ENCODE results near the gene PHETA1. TPM values are rescaled to one million over a fixed set of nuclear protein-coding genes. Genes with fewer than 3 reads are reported as not detected.

The PHETA1 gene
- total and polyA plus RNA-seq, 2 experiments from 2014 or later, result 5.3 to 12.9 TPM

GRCh38 chr12:111349748-111350520 lies 19.0 kb downstream of the PHETA1 start:
- H3K36me3 ChIP-seq (ENCODE audit: insufficient read depth), result no peaks in the 10 kb centered on the region
- Mint-ChIP-seq H3K27ac (no peak overlapping the region), H3K4me1 (no peaks in the 10 kb centered on the region), H3K36me3 (ENCODE audit: low read depth) (peaks cover 24% of the 10 kb centered on the region), H3K27me3 (ENCODE audit: insufficient read depth, low read depth, poor library complexity) (peaks cover 4% of the 10 kb centered on the region), H3K4me3 (no peak overlapping the region), H3K9me3 (peaks cover 26% of the 10 kb centered on the region)
- H3K79me2 ChIP-seq (replicated peaks; ENCODE audit: insufficient read depth), result no peaks in the 10 kb centered on the region
- DNase-seq (ENCODE audit: low spot score) (no peak), ATAC-seq (no peak)
- H3K27ac ChIP-seq (ENCODE audit: low read depth), result no peak overlapping the region
- TF ChIP-seq ZNF462 (CRISPR knock-in tag; IDR thresholded peaks at IDR 0.05), result no peak
- TF ChIP-seq JUNB (IDR thresholded peaks at IDR 0.05; ENCODE audit: unreplicated experiment), result no peak
- no peak for TF ChIP-seq CTCF (conservative IDR thresholded peaks at IDR 0.05; ENCODE audit: low read depth in 2 of 2)
- no peak for TF ChIP-seq CREB1 (CRISPR knock-in tag; IDR thresholded peaks at IDR 0.05; ENCODE audit: low read depth)
- no peak for TF ChIP-seq STAT1 (IDR thresholded peaks at IDR 0.05; ENCODE audit: unreplicated experiment)
- TF ChIP-seq EZH2 (IDR thresholded peaks at IDR 0.05; ENCODE audit: low read depth, unreplicated experiment), result no peak
- TF ChIP-seq ETS1 (IDR thresholded peaks at IDR 0.05), result no peak
- TF ChIP-seq EZH2phosphoT487 (IDR thresholded peaks at IDR 0.05; ENCODE audit: unreplicated experiment), result no peak
- no peak for TF ChIP-seq NANOG (IDR thresholded peaks at IDR 0.05; ENCODE audit: borderline replicate concordance)
- no peak for TF ChIP-seq POLR2AphosphoS5 (IDR thresholded peaks at IDR 0.05; ENCODE audit: low read depth)
- TF ChIP-seq ZNF331 (CRISPR knock-in tag; IDR thresholded peaks at IDR 0.05; ENCODE audit: low read depth), result no peak
- TF ChIP-seq REST (IDR thresholded peaks at IDR 0.05; ENCODE audit: unreplicated experiment), result no peak
- no peaks in the 10 kb centered on the region for H3K4me1 ChIP-seq (ENCODE audit: insufficient read depth)
- H3K4me3 ChIP-seq, result no peak overlapping the region
- H3F3A ChIP-seq (replicated peaks; ENCODE audit: low read depth), result no peaks in the 10 kb centered on the region
- no peak overlapping the region for H2AFZ ChIP-seq
- H3K27me3 ChIP-seq (ENCODE audit: insufficient read depth), result no peaks in the 10 kb centered on the region
- no peaks in the 10 kb centered on the region for H3K9me2 ChIP-seq (ENCODE audit: insufficient read depth)
- H4K20me1 ChIP-seq (replicated peaks; ENCODE audit: insufficient read depth), result no peaks in the 10 kb centered on the region
- H3K4me2 ChIP-seq, result no peak overlapping the region

Data from GM23338 (cell line).